Lower lobe of right lung (tissue), 2 donors: ENCODE results near the gene CNOT6. TPM values are rescaled to one million over a fixed set of nuclear protein-coding genes. Genes with fewer than 3 reads are reported as not detected.

Source experiments
- ATAC-seq, 2 donors: fragments of 200-7000 bp; cut with Tn5 transposase; one replicate each; pipeline ENCODE4 v1.9.1; 2020 to 2022; ENCODE audit warnings: mild to moderate bottlenecking in 2 of 2, moderate library complexity in 2 of 2
- DNase-seq: peaks from one replicate; pipeline ENCODE4 v3.0.0-alpha.2; 2020
- H3K27ac ChIP-seq: fragments of 200-600 bp; one replicate; pipeline ENCODE4 v1.8.0; 2022
- H3K27me3 ChIP-seq: fragments of 200-600 bp; one replicate; pipeline ENCODE4 v1.8.0; 2022; ENCODE audit warnings: low read depth
- H3K36me3 ChIP-seq: fragments of 200-600 bp; one replicate; pipeline ENCODE4 v1.8.0; 2022; ENCODE audit warnings: mild to moderate bottlenecking
- H3K4me1 ChIP-seq: fragments of 200-600 bp; one replicate; pipeline ENCODE4 v1.8.0; 2022
- H3K4me3 ChIP-seq: fragments of 200-600 bp; one replicate; pipeline ENCODE4 v1.8.0; 2022; ENCODE audit warnings: mild to moderate bottlenecking
- H3K9me3 ChIP-seq: fragments of 200-600 bp; one replicate; pipeline ENCODE4 v1.8.0; 2022
- intact Hi-C: fragments of 100-400 bp; cut with DNase I; formaldehyde crosslinking; loops from one replicate; pipeline ENCODE4 v1.11.0; 2022
- total RNA-seq: library from RNA; stranded (reverse); fragmentation: NEBNext Ultra II Directional; extraction: Animal tissue kit (Norgen Biotek cat#: 25700); gene quantifications from one replicate; pipeline ENCODE4 v1.2.1, GENCODE V29; 2021
- TF ChIP-seq, protein P1 (sequence below): fragments of 200-600 bp; IDR thresholded peaks from one replicate; pipeline ENCODE4 v1.8.0; 2022; ENCODE audit warnings: antibody characterized with exemption, mild to moderate bottlenecking
- donor health status: DM: no; HTN: yes; CAD: no; lungs with severe emphysema.

The CNOT6 gene
- total RNA-seq, 1 donor from 2014 or later: 32.4 TPM

DNA sequence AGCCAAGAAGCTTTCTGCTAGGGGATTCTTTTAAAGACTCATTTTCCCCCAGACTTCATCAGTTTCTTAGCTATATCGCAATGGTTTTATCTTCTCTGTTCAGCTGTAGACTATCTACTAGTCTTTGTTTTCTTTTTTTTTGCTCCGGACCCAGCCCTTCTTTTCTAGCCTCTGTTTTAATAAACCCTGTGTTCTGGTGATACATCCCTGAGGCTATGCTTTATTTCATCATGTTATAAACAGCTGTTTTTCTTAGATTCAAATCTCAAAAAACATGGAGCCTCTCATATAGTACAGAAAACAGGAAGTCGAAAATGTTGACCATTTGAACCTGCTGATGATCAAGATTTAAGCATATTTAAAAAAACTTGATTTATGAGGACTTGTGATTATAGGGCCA is 59.4 kb downstream of the CNOT6 start:
- peaks cover 50% of the 10 kb centered on the region for H3K36me3 ChIP-seq
- no peak overlapping the region for H3K27ac ChIP-seq
- ATAC-seq (no peak), DNase-seq (no peak)
- no peaks in the 10 kb centered on the region for H3K27me3 ChIP-seq
- H3K4me3 ChIP-seq: no peak overlapping the region
- H3K9me3 ChIP-seq: no peaks in the 10 kb centered on the region
- H3K4me1 ChIP-seq: no peaks in the 10 kb centered on the region
- TF ChIP-seq, protein P1, sequence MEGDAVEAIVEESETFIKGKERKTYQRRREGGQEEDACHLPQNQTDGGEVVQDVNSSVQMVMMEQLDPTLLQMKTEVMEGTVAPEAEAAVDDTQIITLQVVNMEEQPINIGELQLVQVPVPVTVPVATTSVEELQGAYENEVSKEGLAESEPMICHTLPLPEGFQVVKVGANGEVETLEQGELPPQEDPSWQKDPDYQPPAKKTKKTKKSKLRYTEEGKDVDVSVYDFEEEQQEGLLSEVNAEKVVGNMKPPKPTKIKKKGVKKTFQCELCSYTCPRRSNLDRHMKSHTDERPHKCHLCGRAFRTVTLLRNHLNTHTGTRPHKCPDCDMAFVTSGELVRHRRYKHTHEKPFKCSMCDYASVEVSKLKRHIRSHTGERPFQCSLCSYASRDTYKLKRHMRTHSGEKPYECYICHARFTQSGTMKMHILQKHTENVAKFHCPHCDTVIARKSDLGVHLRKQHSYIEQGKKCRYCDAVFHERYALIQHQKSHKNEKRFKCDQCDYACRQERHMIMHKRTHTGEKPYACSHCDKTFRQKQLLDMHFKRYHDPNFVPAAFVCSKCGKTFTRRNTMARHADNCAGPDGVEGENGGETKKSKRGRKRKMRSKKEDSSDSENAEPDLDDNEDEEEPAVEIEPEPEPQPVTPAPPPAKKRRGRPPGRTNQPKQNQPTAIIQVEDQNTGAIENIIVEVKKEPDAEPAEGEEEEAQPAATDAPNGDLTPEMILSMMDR: no peak
- intact Hi-C loops: no loop called here

DNA sequence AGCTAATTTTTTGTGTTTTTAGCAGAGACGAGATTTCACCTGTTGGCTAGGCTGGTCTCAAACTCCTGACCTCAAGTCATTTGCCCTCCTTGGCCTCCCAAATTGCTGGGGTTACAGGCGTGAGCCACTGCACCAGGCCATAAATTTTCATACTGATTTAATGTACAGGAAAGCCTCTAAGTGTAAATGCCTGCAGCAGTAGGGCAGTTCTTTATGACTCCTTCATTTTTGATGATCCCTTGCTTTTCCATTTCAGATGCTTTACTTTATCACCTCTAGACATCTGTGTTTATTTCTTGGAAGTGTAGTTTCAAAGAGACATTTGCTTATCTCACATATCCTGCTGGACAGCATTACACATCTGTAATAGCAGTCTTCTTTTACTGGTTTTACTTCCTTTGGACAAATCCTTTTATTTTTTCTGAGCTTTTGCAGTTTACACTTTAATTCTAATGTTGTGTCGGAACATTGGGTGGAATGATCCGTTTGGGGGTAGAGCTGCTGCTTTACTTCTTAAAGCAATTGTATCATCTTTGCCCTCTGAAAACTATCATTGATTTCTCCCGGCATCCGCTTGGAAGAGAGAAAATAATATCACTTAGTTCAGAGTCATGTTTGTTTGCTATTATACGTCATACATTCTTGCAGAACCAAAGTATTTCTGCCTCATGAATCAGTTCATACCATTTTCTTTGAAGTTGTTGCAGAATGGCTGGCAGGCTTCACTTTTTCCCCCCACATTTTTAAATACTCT is 61.2 kb downstream of the CNOT6 start:
- TF ChIP-seq, protein P1: no peak
- H3K4me3 ChIP-seq: no peak overlapping the region
- intact Hi-C loops: no loop called here
- no peaks in the 10 kb centered on the region for H3K4me1 ChIP-seq
- no peaks in the 10 kb centered on the region for H3K27me3 ChIP-seq
- ATAC-seq (no peak), DNase-seq (no peak)
- H3K9me3 ChIP-seq: no peaks in the 10 kb centered on the region
- no peak overlapping the region for H3K27ac ChIP-seq
- H3K36me3 ChIP-seq: peaks cover 44% of the 10 kb centered on the region

DNA sequence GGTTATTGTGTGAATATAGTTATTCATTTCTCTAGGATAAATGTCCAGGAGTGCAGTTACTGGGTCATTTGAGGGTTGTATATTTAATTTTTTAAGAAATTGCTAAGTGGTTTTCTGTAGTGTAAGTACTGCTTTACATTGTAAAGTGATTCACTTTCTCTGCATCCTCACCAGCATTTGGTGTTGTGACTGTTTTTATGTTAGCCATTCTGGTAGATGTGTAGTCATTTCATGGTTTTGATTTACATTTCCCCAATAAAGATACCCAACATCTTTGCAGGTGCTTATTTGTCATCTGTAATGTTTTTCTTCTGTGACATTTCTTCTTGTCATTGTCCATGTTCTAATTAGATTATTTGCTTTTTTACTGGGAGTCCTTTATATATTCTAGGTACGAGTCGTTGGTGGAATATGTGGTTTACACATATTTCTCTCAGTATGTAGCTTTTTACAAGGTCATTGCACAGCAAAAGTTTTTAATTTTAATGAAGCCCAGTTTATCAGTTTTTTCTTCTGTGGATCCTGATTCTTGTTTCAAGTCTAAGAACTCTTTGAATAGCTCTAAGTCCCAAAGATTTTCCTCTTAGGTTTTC is 63.1 kb downstream of the CNOT6 start:
- Histone ChIP-seq H3K4me3 (no peak overlapping the region), H3K36me3 (peaks cover 24% of the 10 kb centered on the region), H3K4me1 (no peaks in the 10 kb centered on the region), H3K9me3 (no peaks in the 10 kb centered on the region), H3K27me3 (no peaks in the 10 kb centered on the region), H3K27ac (no peak overlapping the region)
- DNase-seq (no peak), ATAC-seq (no peak)
- TF ChIP-seq, protein P1: no peak
- intact Hi-C loops: no loop called here

DNA sequence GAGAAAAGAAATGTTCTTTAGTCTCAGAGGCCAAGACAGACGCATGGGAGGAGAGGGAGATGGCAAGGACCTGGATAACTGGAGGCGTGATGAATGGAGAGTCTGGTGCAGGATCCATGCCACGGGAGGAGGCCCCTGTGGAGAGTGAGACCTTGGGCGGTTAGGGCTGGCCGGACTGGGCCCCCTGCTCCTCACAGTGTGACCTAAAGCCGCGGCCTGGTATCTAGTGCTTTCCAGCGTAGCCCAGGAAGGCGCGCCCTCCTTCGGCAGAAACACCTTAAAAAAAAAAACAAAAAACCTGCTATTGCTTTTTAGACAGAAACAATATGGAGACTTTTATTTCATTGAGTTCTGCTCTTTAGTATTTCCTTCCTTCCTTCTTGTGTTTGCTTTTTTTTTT is 64.1 kb downstream of the CNOT6 start:
- Histone ChIP-seq H3K27me3 (no peaks in the 10 kb centered on the region), H3K27ac (no peak overlapping the region), H3K4me1 (no peaks in the 10 kb centered on the region), H3K36me3 (peaks cover 29% of the 10 kb centered on the region), H3K9me3 (no peaks in the 10 kb centered on the region), H3K4me3 (no peak overlapping the region)
- DNase-seq: no peak
- TF ChIP-seq, protein P1: no peak
- intact Hi-C loops: no loop called here
- no peak for ATAC-seq

DNA sequence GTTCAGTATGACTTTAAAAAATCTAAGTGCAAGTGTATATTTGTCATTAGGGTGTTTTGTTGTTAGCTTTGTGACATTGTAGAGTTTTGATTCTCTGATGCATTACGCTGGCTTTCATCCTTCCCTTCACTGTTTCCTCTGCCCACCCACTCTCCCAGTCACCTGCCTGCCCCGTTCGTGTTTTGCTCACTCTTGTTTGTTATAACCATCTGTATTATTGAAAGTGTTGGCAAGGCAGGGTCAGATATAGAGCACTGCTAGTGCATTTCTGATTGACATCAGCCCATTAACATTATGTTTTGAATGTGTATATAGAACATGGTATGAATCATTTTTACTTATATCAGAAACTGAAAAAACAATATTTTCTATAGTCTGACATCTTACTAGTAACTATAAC is 69.8 kb downstream of the CNOT6 start:
- ATAC-seq (no peak), DNase-seq (no peak)
- H3K36me3 ChIP-seq: peaks cover 52% of the 10 kb centered on the region
- no peaks in the 10 kb centered on the region for H3K9me3 ChIP-seq
- H3K4me1 ChIP-seq: no peaks in the 10 kb centered on the region
- H3K27me3 ChIP-seq: no peaks in the 10 kb centered on the region
- no peak overlapping the region for H3K4me3 ChIP-seq
- TF ChIP-seq, protein P1: no peak
- intact Hi-C loops: no loop called here
- no peak overlapping the region for H3K27ac ChIP-seq
